ENCODE data around the gene AKAP13.
"Not testable (repeated sequence)": the region's sequence is repeated elsewhere in the genome, so short reads cannot be mapped to it uniquely, and the experiment has no call there.

The AKAP13 gene

GRCh38 chr15:85633859-85634258 lies 253.5 kb downstream of the AKAP13 start:
- no peak for TF ChIP-seq JUND (IDR thresholded peaks at IDR 0.05; ENCODE audit: low read depth)
- DNase-seq (ENCODE audit: low read depth in 1 of 2, low spot score in 1 of 2): no peak
- in situ Hi-C loops (cut with HindIII; ENCODE audit: low pct_unique_long_range_greater_than_20kb, low sequenced_read_pairs): no loop called here

DNA sequence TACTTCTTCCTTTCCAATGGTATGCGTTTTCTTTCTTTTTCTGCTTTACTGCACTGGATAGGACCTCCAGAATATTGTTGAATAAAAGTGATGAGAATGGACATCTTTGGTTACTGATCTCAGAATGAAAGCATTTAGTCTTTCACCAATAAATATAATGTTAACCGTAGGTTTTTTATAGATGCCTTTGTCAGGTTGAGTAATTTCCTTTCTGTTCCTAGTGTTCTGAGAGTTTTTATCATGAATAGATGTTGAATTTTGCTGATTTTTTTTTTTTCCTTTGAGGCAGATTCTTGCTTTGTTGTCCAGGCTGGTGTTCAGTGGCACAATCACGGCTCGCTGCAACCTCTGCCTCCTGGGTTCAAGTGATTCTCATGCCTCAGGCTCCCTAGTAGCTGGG lies 255.9 kb downstream of the AKAP13 start:
- no peak for DNase-seq (ENCODE audit: low read depth in 1 of 2, low spot score in 1 of 2)
- in situ Hi-C loops (cut with HindIII; ENCODE audit: low pct_unique_long_range_greater_than_20kb, low sequenced_read_pairs): no loop called here
- no peak for TF ChIP-seq JUND (IDR thresholded peaks at IDR 0.05; ENCODE audit: low read depth)

GRCh38 chr15:85639752-85640381 lies 259.5 kb downstream of the AKAP13 start:
- TF ChIP-seq JUND (IDR thresholded peaks at IDR 0.05; ENCODE audit: low read depth): no peak
- no peak for DNase-seq (ENCODE audit: low read depth in 1 of 2, low spot score in 1 of 2)
- in situ Hi-C loops (cut with HindIII; ENCODE audit: low pct_unique_long_range_greater_than_20kb, low sequenced_read_pairs): no loop called here

- in situ Hi-C loops (cut with HindIII; ENCODE audit: low pct_unique_long_range_greater_than_20kb, low sequenced_read_pairs): no loop called here
- TF ChIP-seq JUND (IDR thresholded peaks at IDR 0.05; ENCODE audit: low read depth): no peak
- DNase-seq (ENCODE audit: low read depth in 1 of 2, low spot score in 1 of 2): no peak
Observed at GRCh38 chr15:85642065-85642692, 261.8 kb downstream of the AKAP13 start.

- in situ Hi-C loops (cut with HindIII; ENCODE audit: low pct_unique_long_range_greater_than_20kb, low sequenced_read_pairs): no loop called here
- no peak for TF ChIP-seq JUND (IDR thresholded peaks at IDR 0.05; ENCODE audit: low read depth)
- no peak for DNase-seq (ENCODE audit: low read depth in 1 of 2, low spot score in 1 of 2)
Observed at GRCh38 chr15:85642693-85643066, 262.3 kb downstream of the AKAP13 start.

DNA sequence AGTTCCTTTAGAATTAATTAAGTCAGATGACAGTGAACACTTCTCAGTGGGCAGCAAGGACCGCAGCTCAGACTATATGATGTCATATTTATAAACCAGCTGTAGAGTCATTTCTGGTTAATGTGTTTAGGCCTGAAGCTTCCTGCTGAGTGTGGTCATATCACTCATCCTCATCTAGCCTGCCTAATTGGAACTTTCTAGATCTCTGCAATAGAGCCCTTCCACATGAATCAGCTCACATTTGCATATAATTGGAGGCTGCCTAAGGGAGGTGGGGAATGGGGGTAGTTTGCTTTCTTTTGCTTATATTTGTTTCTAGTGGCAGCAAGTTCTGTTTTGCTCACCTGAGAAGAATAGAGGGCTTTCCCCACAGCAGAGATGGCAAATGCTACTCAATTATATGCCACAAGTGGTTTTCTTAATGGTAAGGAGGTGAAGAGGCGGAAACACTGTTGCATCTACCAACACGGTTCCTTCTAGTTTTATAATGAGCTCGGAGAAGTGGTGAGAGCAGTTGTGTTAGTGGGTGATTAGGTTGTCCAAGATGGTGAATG lies 266.2 kb downstream of the AKAP13 start:
- no peak for TF ChIP-seq JUND (IDR thresholded peaks at IDR 0.05; ENCODE audit: low read depth)
- in situ Hi-C loops (cut with HindIII; ENCODE audit: low pct_unique_long_range_greater_than_20kb, low sequenced_read_pairs): no loop called here
- DNase-seq (ENCODE audit: low read depth in 1 of 2, low spot score in 1 of 2): no peak

DNA sequence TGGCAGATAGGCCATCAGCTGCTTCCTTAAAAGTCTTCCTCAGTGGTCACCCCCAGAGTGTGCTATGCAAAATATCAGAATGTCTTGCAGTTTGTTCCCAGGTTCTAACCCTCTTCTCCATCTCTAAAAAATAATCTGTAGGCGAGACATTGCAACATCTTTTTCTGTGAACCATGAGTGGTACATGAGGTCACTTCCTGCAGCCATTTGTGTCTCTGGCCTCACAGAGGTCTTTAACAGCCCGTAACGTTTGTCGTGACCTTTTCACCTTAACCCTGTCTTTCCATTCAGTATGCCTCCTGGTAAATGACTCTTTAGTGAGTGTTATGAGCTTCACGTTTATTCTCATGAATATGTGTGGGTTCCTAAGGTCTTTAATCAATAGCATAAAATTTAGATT lies 269.0 kb downstream of the AKAP13 start:
- DNase-seq (ENCODE audit: low read depth in 1 of 2, low spot score in 1 of 2): no peak
- in situ Hi-C loops (cut with HindIII; ENCODE audit: low pct_unique_long_range_greater_than_20kb, low sequenced_read_pairs): no loop called here
- TF ChIP-seq JUND (IDR thresholded peaks at IDR 0.05; ENCODE audit: low read depth): no peak

DNA sequence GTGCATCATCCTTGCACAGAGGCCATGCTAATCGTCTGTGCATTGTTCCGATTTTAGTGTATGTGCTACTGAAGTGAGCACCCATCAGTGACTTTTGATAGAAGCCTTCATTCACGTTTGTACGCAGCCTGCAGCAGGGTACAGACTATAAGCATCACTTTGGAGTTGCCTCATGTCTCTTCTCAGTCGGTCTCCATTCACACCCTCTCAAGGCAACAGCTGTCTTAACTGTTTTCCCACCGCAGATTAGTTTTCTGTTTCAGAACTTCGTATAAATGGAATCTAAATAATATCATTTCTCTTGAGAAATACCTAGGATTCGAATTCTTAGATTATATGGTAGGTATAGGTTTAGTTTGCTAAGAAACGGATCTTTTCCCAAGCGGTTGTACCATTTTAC lies 271.1 kb downstream of the AKAP13 start:
- no peak for TF ChIP-seq JUND (IDR thresholded peaks at IDR 0.05; ENCODE audit: low read depth)
- in situ Hi-C loops (cut with HindIII; ENCODE audit: low pct_unique_long_range_greater_than_20kb, low sequenced_read_pairs): no loop called here
- DNase-seq (ENCODE audit: low read depth in 1 of 2, low spot score in 1 of 2): no peak

DNA sequence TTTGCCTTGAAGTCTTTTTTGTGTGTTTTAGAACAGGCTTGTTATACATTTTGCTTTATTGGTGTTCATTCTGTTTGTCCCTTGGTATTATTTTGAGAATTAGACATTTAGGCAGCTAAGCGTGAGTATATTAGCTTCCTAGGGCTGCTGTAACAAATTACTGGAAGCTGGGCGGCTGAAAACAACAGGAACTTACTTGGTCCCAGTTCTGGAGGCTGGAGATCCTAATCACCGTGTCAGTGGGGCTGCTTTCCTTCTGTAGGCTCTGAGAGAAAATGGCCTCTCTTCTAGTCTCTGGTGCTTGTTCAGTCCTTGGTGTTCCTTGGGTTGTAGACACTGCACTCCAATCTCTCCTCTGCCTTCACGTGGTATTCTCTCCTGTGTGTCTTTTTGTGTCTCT lies 272.1 kb downstream of the AKAP13 start:
- in situ Hi-C loops (cut with HindIII; ENCODE audit: low pct_unique_long_range_greater_than_20kb, low sequenced_read_pairs): no loop called here
- TF ChIP-seq JUND (IDR thresholded peaks at IDR 0.05; ENCODE audit: low read depth): no peak
- no peak for DNase-seq (ENCODE audit: low read depth in 1 of 2, low spot score in 1 of 2)

GRCh38 chr15:85657132-85657531 lies 276.7 kb downstream of the AKAP13 start:
- in situ Hi-C loops (cut with HindIII; ENCODE audit: low pct_unique_long_range_greater_than_20kb, low sequenced_read_pairs): no loop called here
- TF ChIP-seq JUND (IDR thresholded peaks at IDR 0.05; ENCODE audit: low read depth): no peak
- no peak for DNase-seq (ENCODE audit: low read depth in 1 of 2, low spot score in 1 of 2)

- TF ChIP-seq JUND (IDR thresholded peaks at IDR 0.05; ENCODE audit: low read depth): no peak
- DNase-seq (ENCODE audit: low read depth in 1 of 2, low spot score in 1 of 2): no peak
- in situ Hi-C loops (cut with HindIII; ENCODE audit: low pct_unique_long_range_greater_than_20kb, low sequenced_read_pairs): no loop called here
Observed at GRCh38 chr15:85658816-85659215, 278.4 kb downstream of the AKAP13 start.

- in situ Hi-C loops (cut with HindIII; ENCODE audit: low pct_unique_long_range_greater_than_20kb, low sequenced_read_pairs): no loop called here
- TF ChIP-seq JUND (IDR thresholded peaks at IDR 0.05; ENCODE audit: low read depth): no peak
- DNase-seq (ENCODE audit: low read depth in 1 of 2, low spot score in 1 of 2): no peak
Observed at GRCh38 chr15:85661859-85662258, 281.5 kb downstream of the AKAP13 start.

DNA sequence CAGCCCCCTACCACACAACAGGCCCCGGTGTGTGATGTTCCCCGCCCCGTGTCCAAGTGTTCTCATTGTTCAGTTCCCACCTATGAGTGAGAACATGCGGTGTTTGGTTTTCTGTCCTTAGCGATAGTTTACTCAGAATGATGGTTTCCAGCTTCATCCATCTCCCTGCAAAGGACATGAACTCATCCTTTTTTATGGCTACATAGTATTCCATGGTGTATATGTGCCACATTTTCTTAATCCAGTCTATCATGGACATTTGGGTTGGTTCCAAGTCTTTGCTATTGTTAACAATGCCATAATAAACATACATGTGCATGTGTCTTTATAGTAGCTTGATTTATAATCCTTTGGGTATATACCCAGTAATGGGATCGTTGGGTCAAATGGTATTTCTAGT lies 285.3 kb downstream of the AKAP13 start:
- in situ Hi-C loops (cut with HindIII; ENCODE audit: low pct_unique_long_range_greater_than_20kb, low sequenced_read_pairs); DNase-seq (ENCODE audit: low read depth in 1 of 2, low spot score in 1 of 2): not testable (repeated sequence)
